Tibial nerve (tissue), 3 donors: ENCODE data around the gene ENDOU.

Experiments
- POLR2A ChIP-seq, 2 donors: fragments of 450-650 bp; IDR thresholded peaks; one replicate each; pipeline ENCODE4 v1.6.1; 2017; ENCODE audit warnings: antibody characterized with exemption in 2 of 2, mild to moderate bottlenecking in 2 of 2, moderate library complexity in 2 of 2
- TF ChIP-seq, protein P1 (sequence below), 5 experiments: fragments of 200-600 bp in 3 of 5; fragments of 450-650 bp in 2 of 5; sonication (generic) in 3 of 5; IDR thresholded peaks; one replicate each; pipeline ENCODE4 v1.5.1; 2016 to 2019; ENCODE audit warnings: antibody characterized with exemption in 5 of 5, mild to moderate bottlenecking in 3 of 5, moderate library complexity in 2 of 5

GRCh38 chr12:47771304-47771703 is 46.0 kb upstream of the ENDOU start:
- TF ChIP-seq, protein P1, sequence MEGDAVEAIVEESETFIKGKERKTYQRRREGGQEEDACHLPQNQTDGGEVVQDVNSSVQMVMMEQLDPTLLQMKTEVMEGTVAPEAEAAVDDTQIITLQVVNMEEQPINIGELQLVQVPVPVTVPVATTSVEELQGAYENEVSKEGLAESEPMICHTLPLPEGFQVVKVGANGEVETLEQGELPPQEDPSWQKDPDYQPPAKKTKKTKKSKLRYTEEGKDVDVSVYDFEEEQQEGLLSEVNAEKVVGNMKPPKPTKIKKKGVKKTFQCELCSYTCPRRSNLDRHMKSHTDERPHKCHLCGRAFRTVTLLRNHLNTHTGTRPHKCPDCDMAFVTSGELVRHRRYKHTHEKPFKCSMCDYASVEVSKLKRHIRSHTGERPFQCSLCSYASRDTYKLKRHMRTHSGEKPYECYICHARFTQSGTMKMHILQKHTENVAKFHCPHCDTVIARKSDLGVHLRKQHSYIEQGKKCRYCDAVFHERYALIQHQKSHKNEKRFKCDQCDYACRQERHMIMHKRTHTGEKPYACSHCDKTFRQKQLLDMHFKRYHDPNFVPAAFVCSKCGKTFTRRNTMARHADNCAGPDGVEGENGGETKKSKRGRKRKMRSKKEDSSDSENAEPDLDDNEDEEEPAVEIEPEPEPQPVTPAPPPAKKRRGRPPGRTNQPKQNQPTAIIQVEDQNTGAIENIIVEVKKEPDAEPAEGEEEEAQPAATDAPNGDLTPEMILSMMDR (IDR thresholded peaks at IDR 0.05) = no peak
- no peak for TF ChIP-seq POLR2A (IDR thresholded peaks at IDR 0.05)
